ENCODE results near the gene PIK3C2G. TPM values are rescaled to one million over a fixed set of nuclear protein-coding genes. Genes with fewer than 3 reads are reported as not detected.

The PIK3C2G gene
- total RNA-seq, 2 donors from 2014 or later = 2.9 to 13.5 TPM

- intact Hi-C loops (cut with DNase I) = no loop called here
- peak; percentile 81 for ATAC-seq
These were observed 121.9 kb downstream of the PIK3C2G start for GRCh38 chr12:18383203-18383602.

GRCh38 chr12:18387706-18388105 is 126.4 kb downstream of the PIK3C2G start:
- no peak for TF ChIP-seq POLR2A (IDR thresholded peaks at IDR 0.05)
- no peak for TF ChIP-seq CTCF (IDR thresholded peaks at IDR 0.05)
- Histone ChIP-seq H3K27ac (no peak overlapping the region), H3K36me3 (replicated peaks in 1 of 2; ENCODE audit: insufficient read depth in 1 of 2, low read depth in 2 of 2) (no peaks in the 10 kb centered on the region), H3K4me3 (no peak overlapping the region), H3K27me3 (no peaks in the 10 kb centered on the region), H3K4me1 (no peaks in the 10 kb centered on the region), H3K9me3 (no peaks in the 10 kb centered on the region)
- ATAC-seq (no peak), DNase-seq (no peak)
- intact Hi-C loops (cut with DNase I) = no loop called here
- 66 to 75% methylated on average over 6 of the region's 6 CpGs for WGBS, 2 donors

More at GRCh38 chr12:18383203-18383602, 121.9 kb downstream of the PIK3C2G start:
- 17 to 24% methylated on average over 4 of the region's 4 CpGs for WGBS, 2 donors
- no peaks in the 10 kb centered on the region for H3K9me3 ChIP-seq
- TF ChIP-seq CTCF (IDR thresholded peaks at IDR 0.05) (no peak), POLR2A (IDR thresholded peaks at IDR 0.05) (no peak)
- DNase-seq = peak in 1 of 4 donors; percentile 7
- peak overlapping the region in 2 of 4 donors; percentile 38 to 54 for H3K27ac ChIP-seq
- no peak overlapping the region for H3K4me3 ChIP-seq
- H3K4me1 ChIP-seq = no peaks in the 10 kb centered on the region
- no peaks in the 10 kb centered on the region for H3K36me3 ChIP-seq (replicated peaks in 1 of 2; ENCODE audit: insufficient read depth in 1 of 2, low read depth in 2 of 2)
- no peaks in the 10 kb centered on the region for H3K27me3 ChIP-seq

- DNase-seq (no peak), ATAC-seq (no peak)
- Histone ChIP-seq H3K4me3 (no peak overlapping the region), H3K27me3 (no peaks in the 10 kb centered on the region), H3K36me3 (replicated peaks in 1 of 2; ENCODE audit: insufficient read depth in 1 of 2, low read depth in 2 of 2) (no peaks in the 10 kb centered on the region), H3K4me1 (no peaks in the 10 kb centered on the region), H3K27ac (no peak overlapping the region), H3K9me3 (no peaks in the 10 kb centered on the region)
- TF ChIP-seq CTCF (IDR thresholded peaks at IDR 0.05) = no peak
- no peak for TF ChIP-seq POLR2A (IDR thresholded peaks at IDR 0.05)
- WGBS, 2 donors = 34 to 35% methylated on average over 4 of the region's 4 CpGs
- intact Hi-C loops (cut with DNase I) = no loop called here
These were observed 128.5 kb downstream of the PIK3C2G start for GRCh38 chr12:18389820-18390219.

- WGBS, 2 donors = 17 to 28% methylated on average over 2 of the region's 2 CpGs
- intact Hi-C loops (cut with DNase I) = no loop called here
- TF ChIP-seq CTCF (IDR thresholded peaks at IDR 0.05) (no peak), POLR2A (IDR thresholded peaks at IDR 0.05) (no peak)
- H3K4me3 ChIP-seq = no peak overlapping the region
- ATAC-seq (no peak), DNase-seq (no peak)
- H3K9me3 ChIP-seq = no peaks in the 10 kb centered on the region
- H3K4me1 ChIP-seq = no peaks in the 10 kb centered on the region
- no peak overlapping the region for H3K27ac ChIP-seq
- no peaks in the 10 kb centered on the region for H3K27me3 ChIP-seq
- H3K36me3 ChIP-seq (replicated peaks in 1 of 2; ENCODE audit: insufficient read depth in 1 of 2, low read depth in 2 of 2) = no peaks in the 10 kb centered on the region
These were observed 129.8 kb downstream of the PIK3C2G start for GRCh38 chr12:18391151-18391550.

GRCh38 chr12:18394742-18395141 is 133.4 kb downstream of the PIK3C2G start:
- Histone ChIP-seq H3K4me3 (no peak overlapping the region), H3K4me1 (no peaks in the 10 kb centered on the region), H3K36me3 (replicated peaks in 1 of 2; ENCODE audit: insufficient read depth in 1 of 2, low read depth in 2 of 2) (no peaks in the 10 kb centered on the region), H3K27me3 (no peaks in the 10 kb centered on the region), H3K9me3 (no peaks in the 10 kb centered on the region), H3K27ac (no peak overlapping the region)
- DNase-seq = no peak
- 81 to 92% methylated on average over 1 of the region's 1 CpG for WGBS, 2 donors
- ATAC-seq = no peak
- TF ChIP-seq CTCF (IDR thresholded peaks at IDR 0.05) = no peak
- TF ChIP-seq POLR2A (IDR thresholded peaks at IDR 0.05) = no peak
- intact Hi-C loops (cut with DNase I) = no loop called here
